Neural progenitor cell (in vitro differentiated cells): ENCODE results near the gene NTPCR. TPM values are rescaled to one million over a fixed set of nuclear protein-coding genes. Genes with fewer than 3 reads are reported as not detected.

Experiments
- DNase-seq: peaks from one replicate; pipeline ENCODE4 v3.0.0-alpha.2; 2016; ENCODE audit warnings: low spot score
- H2AFZ ChIP-seq: fragments of 200-600 bp; sonication (generic); replicated peaks from 2 replicates; pipeline ENCODE4 v1.6.1; 2016; ENCODE audit warnings: antibody characterized with exemption
- H3F3A ChIP-seq: fragments of 200-600 bp; sonication (generic); 2 replicates; pipeline ENCODE4 v1.6.1; 2016; ENCODE audit warnings: antibody characterized with exemption, low read depth
- H3K27ac ChIP-seq: fragments of 200-600 bp; sonication (generic); 2 replicates; pipeline ENCODE4 v1.5.1; 2016; ENCODE audit warnings: mild to moderate bottlenecking
- H3K27me3 ChIP-seq: fragments of 200-600 bp; sonication (generic); 2 replicates; pipeline ENCODE4 v1.6.1; 2016; ENCODE audit warnings: mild to moderate bottlenecking, moderate library complexity
- H3K36me3 ChIP-seq: fragments of 200-600 bp; sonication (generic); 2 replicates; pipeline ENCODE4 v1.5.1; 2016
- H3K4me1 ChIP-seq: fragments of 200-600 bp; sonication (generic); 2 replicates; pipeline ENCODE4 v1.6.1; 2016; ENCODE audit warnings: mixed run types
- H3K4me2 ChIP-seq: fragments of 200-600 bp; sonication (generic); 2 replicates; pipeline ENCODE4 v1.6.1; 2016
- H3K4me3 ChIP-seq: fragments of 200-600 bp; sonication (generic); 2 replicates; pipeline ENCODE4 v1.5.1; 2016
- H3K79me2 ChIP-seq: fragments of 200-600 bp; sonication (generic); 2 replicates; pipeline ENCODE4 v1.6.1; 2016; ENCODE audit warnings: low read depth
- H3K9ac ChIP-seq: fragments of 200-600 bp; sonication (generic); 2 replicates; pipeline ENCODE4 v1.6.1; 2016
- H3K9me3 ChIP-seq: fragments of 200-600 bp; sonication (generic); 2 replicates; pipeline ENCODE4 v1.5.1; 2016; ENCODE audit warnings: low read depth
- H4K20me1 ChIP-seq: fragments of 200-600 bp; sonication (generic); 2 replicates; pipeline ENCODE4 v1.6.1; 2016; ENCODE audit warnings: low read depth
- H3K27ac Mint-ChIP-seq: 3 replicates; pipeline ENCODE4 v1.8.0; 2021; ENCODE audit warnings: mixed read lengths
- H3K27me3 Mint-ChIP-seq: 2 replicates; pipeline ENCODE4 v1.8.0; 2022; ENCODE audit warnings: low read depth, mild to moderate bottlenecking, inconsistent platforms, moderate library complexity, mixed read lengths; ENCODE audit not compliant: insufficient read depth
- H3K36me3 Mint-ChIP-seq: 3 replicates; pipeline ENCODE4 v1.8.0; 2021; ENCODE audit warnings: mixed read lengths
- H3K4me1 Mint-ChIP-seq: 3 replicates; pipeline ENCODE4 v1.8.0; 2021; ENCODE audit warnings: mixed read lengths
- H3K4me3 Mint-ChIP-seq: 3 replicates; pipeline ENCODE4 v1.8.0; 2021; ENCODE audit warnings: mild to moderate bottlenecking, moderate library complexity, mixed read lengths
- H3K9me3 Mint-ChIP-seq: 3 replicates; pipeline ENCODE4 v1.8.0; 2020; ENCODE audit warnings: mixed read lengths
- CTCF ChIP-seq: fragments of 200-600 bp; sonication (generic); IDR thresholded peaks from 2 replicates; pipeline ENCODE4 v1.5.1; 2017; ENCODE audit warnings: antibody characterized with exemption, mild to moderate bottlenecking
- EZH2 ChIP-seq: fragments of 200-600 bp; sonication (generic); IDR thresholded peaks from 2 replicates; pipeline ENCODE4 v1.6.1; 2017; ENCODE audit warnings: antibody characterized with exemption, mild to moderate bottlenecking, moderate library complexity
- EZH2phosphoT487 ChIP-seq: fragments of 200-600 bp; sonication (generic); IDR thresholded peaks from 2 replicates; pipeline ENCODE4 v1.6.1; 2017; ENCODE audit warnings: antibody characterized with exemption
- total RNA-seq: library from RNA; depleted of rRNA; stranded (reverse); fragments of >200 nt; gene quantifications from 2 replicates; pipeline ENCODE4 v1.2.3, GENCODE V29; 2015; ENCODE audit warnings: low replicate concordance

The NTPCR gene
- total RNA-seq, 1 donor from 2014 or later, result 65.7 TPM

DNA sequence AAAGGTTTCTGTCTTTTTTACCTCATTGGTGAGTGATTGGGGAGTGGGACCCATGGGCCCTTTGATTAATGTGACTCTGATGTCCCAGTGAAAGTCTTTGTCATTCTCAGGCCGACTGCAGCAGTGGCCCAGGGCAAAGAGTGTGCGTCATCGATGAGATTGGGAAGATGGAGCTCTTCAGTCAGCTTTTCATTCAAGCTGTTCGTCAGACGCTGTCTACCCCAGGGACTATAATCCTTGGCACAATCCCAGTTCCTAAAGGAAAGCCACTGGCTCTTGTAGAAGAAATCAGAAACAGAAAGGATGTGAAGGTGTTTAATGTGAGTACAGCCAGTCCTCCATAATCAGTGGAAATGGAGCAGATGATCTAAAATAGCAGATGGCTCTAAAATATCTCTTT is 19.4 kb downstream of the NTPCR start:
- Mint-ChIP-seq H3K4me3 (no peak overlapping the region), H3K27ac (no peak overlapping the region), H3K36me3 (peaks cover 65% of the 10 kb centered on the region), H3K4me1 (peaks cover 12% of the 10 kb centered on the region), H3K9me3 (peaks cover 22% of the 10 kb centered on the region), H3K27me3 (peaks cover 6% of the 10 kb centered on the region)
- Histone ChIP-seq H3K79me2 (peaks cover 10% of the 10 kb centered on the region), H3K27me3 (no peaks in the 10 kb centered on the region), H3K4me1 (no peaks in the 10 kb centered on the region), H3F3A (no peaks in the 10 kb centered on the region), H4K20me1 (no peaks in the 10 kb centered on the region), H3K4me2 (no peak overlapping the region), H3K9ac (no peak overlapping the region), H2AFZ (no peak overlapping the region), H3K36me3 (peaks cover 20% of the 10 kb centered on the region), H3K27ac (no peak overlapping the region), H3K4me3 (no peak overlapping the region), H3K9me3 (peaks cover 5% of the 10 kb centered on the region)
- TF ChIP-seq CTCF (no peak), EZH2phosphoT487 (no peak), EZH2 (no peak)
- no peak for DNase-seq

- H3K27me3 Mint-ChIP-seq, result peaks cover 6% of the 10 kb centered on the region
- peaks cover 10% of the 10 kb centered on the region for H3K79me2 ChIP-seq
Measured at GRCh38 chr1:232970508-232970907, 20.1 kb downstream of the NTPCR start.

GRCh38 chr1:232973652-232974611 is 23.5 kb downstream of the NTPCR start:
- Histone ChIP-seq H3K4me1 (no peaks in the 10 kb centered on the region), H3K9me3 (peaks cover 5% of the 10 kb centered on the region), H3K36me3 (peaks cover 20% of the 10 kb centered on the region), H3F3A (no peaks in the 10 kb centered on the region), H3K9ac (no peak overlapping the region), H3K27me3 (no peaks in the 10 kb centered on the region), H3K79me2 (no peaks in the 10 kb centered on the region), H2AFZ (no peak overlapping the region), H4K20me1 (no peaks in the 10 kb centered on the region), H3K4me3 (no peak overlapping the region), H3K4me2 (no peak overlapping the region), H3K27ac (no peak overlapping the region)
- DNase-seq, result no peak
- TF ChIP-seq EZH2, result no peak
- TF ChIP-seq CTCF, result no peak
- no peak for TF ChIP-seq EZH2phosphoT487
- no peak overlapping the region for H3K4me3 Mint-ChIP-seq
- H3K27ac Mint-ChIP-seq, result no peak overlapping the region
- peaks cover 7% of the 10 kb centered on the region for H3K4me1 Mint-ChIP-seq
- H3K36me3 Mint-ChIP-seq, result peaks cover 73% of the 10 kb centered on the region
- H3K9me3 Mint-ChIP-seq, result peaks cover 22% of the 10 kb centered on the region
- peaks cover 6% of the 10 kb centered on the region for H3K27me3 Mint-ChIP-seq

More at GRCh38 chr1:232970508-232970907, 20.1 kb downstream of the NTPCR start:
- Histone ChIP-seq H3K4me3 (no peak overlapping the region), H3F3A (no peaks in the 10 kb centered on the region), H4K20me1 (no peaks in the 10 kb centered on the region), H3K9me3 (peaks cover 5% of the 10 kb centered on the region), H2AFZ (no peak overlapping the region), H3K4me1 (no peaks in the 10 kb centered on the region), H3K36me3 (peaks cover 20% of the 10 kb centered on the region), H3K27ac (no peak overlapping the region), H3K4me2 (no peak overlapping the region), H3K27me3 (no peaks in the 10 kb centered on the region), H3K9ac (no peak overlapping the region)
- Mint-ChIP-seq H3K36me3 (peaks cover 63% of the 10 kb centered on the region), H3K4me1 (peaks cover 8% of the 10 kb centered on the region), H3K4me3 (no peak overlapping the region), H3K9me3 (peaks cover 22% of the 10 kb centered on the region), H3K27ac (no peak overlapping the region)
- no peak for TF ChIP-seq EZH2phosphoT487
- no peak for TF ChIP-seq EZH2
- TF ChIP-seq CTCF, result no peak
- no peak for DNase-seq
